Brain microvascular endothelial cell (primary cell): ENCODE measurements around the gene GNAZ.

Experiments
- DNase-seq: peaks from one replicate; pipeline ENCODE4 v3.0.0-alpha.2; 2020
- H3K27ac ChIP-seq: fragments of 250-450 bp; sonication (Bioruptor Pico); 2 replicates; pipeline ENCODE4 v1.5.1; 2020; ENCODE audit warnings: mild to moderate bottlenecking, moderate library complexity
- H3K27me3 ChIP-seq: fragments of 250-450 bp; sonication (Bioruptor Pico); replicated peaks from 2 replicates; pipeline ENCODE4 v1.5.1; 2020; ENCODE audit warnings: mild to moderate bottlenecking
- H3K36me3 ChIP-seq: fragments of 250-450 bp; sonication (Bioruptor Pico); replicated peaks from 2 replicates; pipeline ENCODE4 v1.5.1; 2020; ENCODE audit warnings: mild to moderate bottlenecking
- H3K4me3 ChIP-seq: 2 replicates; pipeline ENCODE4 v1.5.1; 2011; ENCODE audit warnings: low read depth, mild to moderate bottlenecking, control low read depth, low read length, moderate library complexity
- CTCF ChIP-seq: IDR thresholded peaks from 2 replicates; pipeline ENCODE4 v1.5.1; 2011; ENCODE audit warnings: low read depth, mild to moderate bottlenecking, moderate library complexity, low read length, control low read depth, inconsistent platforms; ENCODE audit errors: missing control alignments
- in situ Hi-C: cut with HindIII; loops from 2 replicates; pipeline ENCODE4 v1.10.0; 2017; ENCODE audit warnings: low sequenced_read_pairs, low pct_ligation_motif_present

GNAZ gene

DNA sequence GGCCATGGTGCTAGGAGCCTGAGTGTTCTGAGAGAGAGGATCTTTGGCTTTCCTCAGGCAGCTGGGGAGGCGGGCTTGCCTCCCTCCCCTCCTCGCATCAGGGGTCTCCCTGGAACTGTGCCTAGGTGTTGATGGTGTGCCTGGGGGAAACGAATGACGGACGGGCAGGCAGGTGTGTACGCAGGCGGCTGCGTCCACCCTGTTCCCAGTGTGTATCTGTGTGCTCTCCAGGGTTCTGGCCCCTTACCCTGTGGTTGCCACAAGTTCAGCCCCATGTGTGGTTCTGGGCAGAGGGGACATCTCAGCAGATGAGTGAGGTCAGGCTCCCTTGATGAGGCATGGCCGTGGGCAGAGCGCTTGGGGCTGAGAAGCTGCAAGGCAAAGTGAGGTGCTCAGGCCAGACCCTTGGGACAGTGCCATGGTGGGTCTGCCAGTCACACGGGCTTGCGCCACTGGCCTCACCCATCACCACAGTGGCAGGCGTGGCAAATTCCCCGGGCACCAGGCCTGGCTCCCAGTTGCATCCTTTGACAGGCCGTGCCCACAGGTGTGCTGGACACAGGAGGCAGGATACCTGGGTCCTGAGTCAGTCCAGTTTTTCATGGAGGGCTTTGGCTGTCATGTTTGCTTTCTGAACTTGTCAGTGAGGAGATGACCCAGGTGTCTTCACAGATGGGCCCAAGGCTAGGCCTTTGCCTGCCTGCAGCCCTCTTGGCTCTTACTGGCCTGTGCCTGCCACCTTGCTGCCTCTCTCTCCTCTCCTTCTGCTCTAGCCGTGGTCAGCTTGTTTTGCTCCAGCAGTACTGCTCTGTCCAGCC lies 27.3 kb downstream of the GNAZ start:
- DNase-seq = no peak
- Histone ChIP-seq H3K27ac (peak overlapping the region; percentile 21), H3K27me3 (peaks cover 30% of the 10 kb centered on the region), H3K4me3 (no peak overlapping the region), H3K36me3 (no peaks in the 10 kb centered on the region)
- in situ Hi-C loops = no loop called here
- TF ChIP-seq CTCF = no peak

- H3K27ac ChIP-seq = peak overlapping the region; percentile 21
- TF ChIP-seq CTCF = no peak
- peaks cover 27% of the 10 kb centered on the region for H3K27me3 ChIP-seq
- in situ Hi-C loops = no loop called here
- DNase-seq = no peak
- H3K4me3 ChIP-seq = no peak overlapping the region
- H3K36me3 ChIP-seq = no peaks in the 10 kb centered on the region
Observed at GRCh38 chr22:23098230-23098705, 27.9 kb downstream of the GNAZ start.

DNA sequence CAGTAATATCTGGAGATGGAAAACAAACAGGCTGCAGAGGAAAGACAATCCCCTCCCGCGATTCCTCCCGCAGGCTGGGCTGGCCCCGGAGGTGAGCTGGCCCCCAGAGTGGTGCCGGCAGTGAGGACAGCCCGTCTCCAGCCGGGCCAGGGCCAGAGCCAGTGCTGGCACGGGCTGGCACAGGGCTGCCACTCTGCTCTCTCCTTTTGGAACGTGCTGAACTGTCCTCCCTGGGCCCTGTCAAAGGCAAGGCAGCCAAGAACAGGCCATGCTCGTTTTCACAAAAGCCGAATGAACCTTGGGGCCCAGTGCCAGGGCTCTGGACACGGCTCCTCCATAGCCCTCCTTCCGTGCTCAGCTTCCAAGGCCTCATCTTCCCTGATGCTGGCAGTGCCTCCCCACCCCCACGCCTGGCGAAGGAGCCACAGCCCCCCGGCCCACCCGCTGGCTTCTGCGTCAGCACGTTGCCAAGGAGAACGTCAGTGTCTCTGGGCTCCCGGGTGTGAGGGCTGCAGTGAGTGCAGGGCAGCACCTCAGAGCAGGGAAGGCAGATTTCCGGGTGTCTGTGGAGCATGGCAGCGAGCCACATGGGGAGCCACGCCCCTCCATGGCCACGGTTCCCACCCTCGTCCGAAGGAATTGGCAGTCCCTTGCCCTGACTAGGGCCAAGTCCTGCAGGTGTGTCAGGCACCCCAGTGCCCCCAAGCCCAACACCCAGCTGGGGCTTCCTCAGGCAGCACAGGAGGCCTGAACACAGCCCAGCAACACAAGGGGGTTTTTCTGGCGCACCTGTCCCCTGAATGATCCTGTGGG lies 28.6 kb downstream of the GNAZ start:
- peak overlapping the region; percentile 15 for H3K27ac ChIP-seq
- peaks cover 28% of the 10 kb centered on the region for H3K27me3 ChIP-seq
- TF ChIP-seq CTCF = no peak
- no peaks in the 10 kb centered on the region for H3K36me3 ChIP-seq
- no peak overlapping the region for H3K4me3 ChIP-seq
- DNase-seq = no peak
- in situ Hi-C loops = no loop called here

DNA sequence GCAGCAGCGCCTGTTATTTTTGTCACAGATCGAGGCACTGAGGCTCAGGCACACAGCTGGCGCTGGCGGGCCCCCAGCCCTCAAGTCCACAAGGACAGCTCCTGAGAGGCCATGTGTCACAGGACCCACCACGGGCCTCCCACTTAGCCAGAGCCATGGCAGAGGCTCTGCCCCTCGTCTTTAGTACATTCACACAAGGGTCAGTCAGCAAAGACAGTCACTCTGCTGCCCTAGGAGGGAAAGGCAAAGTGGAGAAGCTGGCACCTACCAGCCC lies 29.1 kb downstream of the GNAZ start:
- Histone ChIP-seq H3K27me3 (peaks cover 33% of the 10 kb centered on the region), H3K4me3 (no peak overlapping the region), H3K27ac (no peak overlapping the region), H3K36me3 (no peaks in the 10 kb centered on the region)
- no peak for TF ChIP-seq CTCF
- no peak for DNase-seq
- in situ Hi-C loops = no loop called here

DNA sequence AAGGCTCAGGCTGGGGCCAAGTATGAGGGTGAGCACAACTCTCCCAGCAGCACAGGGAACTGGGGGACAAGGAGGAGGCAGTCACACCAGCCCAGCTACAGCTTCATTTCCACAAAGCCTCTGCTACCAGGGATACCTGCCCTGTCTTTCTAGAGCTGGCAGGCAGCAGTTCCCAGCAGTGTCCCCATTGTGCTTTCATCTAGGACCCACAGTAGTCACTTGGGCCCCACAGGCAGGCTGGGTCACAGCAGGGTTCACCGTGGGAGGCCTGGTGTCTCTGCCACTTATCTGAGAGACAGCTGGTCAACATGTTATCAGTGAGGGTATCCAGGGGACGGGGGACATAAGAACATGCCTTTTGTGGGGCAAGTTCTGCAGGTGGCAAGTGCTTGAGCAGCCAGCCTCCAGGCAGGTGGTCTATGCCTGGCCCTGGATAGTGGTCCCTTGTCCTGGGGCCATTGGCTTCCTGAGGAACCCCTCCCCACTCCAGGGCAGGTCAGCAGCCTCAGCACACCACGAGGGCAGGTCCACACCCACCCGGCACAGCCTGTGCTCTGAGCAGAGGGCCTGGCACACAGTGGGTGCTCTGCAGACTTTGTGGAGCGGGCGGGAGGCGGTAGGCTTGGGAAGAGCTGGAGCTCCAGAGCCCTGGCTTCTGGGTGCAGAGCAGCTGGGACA lies 29.9 kb downstream of the GNAZ start:
- H3K4me3 ChIP-seq = no peak overlapping the region
- in situ Hi-C loops = no loop called here
- no peak overlapping the region for H3K27ac ChIP-seq
- no peak for DNase-seq
- TF ChIP-seq CTCF = no peak
- H3K36me3 ChIP-seq = no peaks in the 10 kb centered on the region
- peaks cover 40% of the 10 kb centered on the region for H3K27me3 ChIP-seq
